IMR-90 (cell line): ENCODE results near the gene GRSF1. TPM values are rescaled to one million over a fixed set of nuclear protein-coding genes. Genes with fewer than 3 reads are reported as not detected.
A peak's percentile ranks its signal among the peaks of the same experiment; 100 is the strongest.

Experiments
- ATAC-seq: fragments of 200-7000 bp; cut with Tn5 transposase; 2 replicates; pipeline ENCODE4 v1.9.1; 2020; ENCODE audit warnings: low read depth, mild to moderate bottlenecking, moderate library complexity
- BruUV-seq: library from RNA; stranded (reverse); fragments of 400-500 nt; replicated peaks from 2 replicates; lab custom pipeline; 2021; lab: Mats Ljungman, UMichigan
- CTCF ChIA-PET: fragments of 300-600 bp; formaldehyde crosslinking; extraction: SDS; loops from one replicate; lab custom pipeline; 2021; ENCODE audit warnings: antibody characterized with exemption; lab: Yijun Ruan, JAX
- POLR2A ChIA-PET: fragments of 300-600 bp; sonication (Branson Sonifier 250); formaldehyde crosslinking; loops from one replicate; lab custom pipeline; 2022; ENCODE audit warnings: antibody characterized with exemption; ENCODE audit not compliant: unreplicated experiment; lab: Charles Lee
- DNase-seq: peaks from one replicate; pipeline ENCODE4 v3.0.0; 2013
- H2AFZ ChIP-seq: replicated peaks from 2 replicates; pipeline ENCODE3; 2013; ENCODE audit warnings: low read length, mild to moderate bottlenecking; ENCODE audit not compliant: poor library complexity
- H2AK5ac ChIP-seq: 2 replicates; pipeline ENCODE4 v1.6.1; 2013; ENCODE audit warnings: low read depth, low read length, inconsistent platforms
- H2AK9ac ChIP-seq: replicated peaks from 2 replicates; pipeline ENCODE3; 2013; ENCODE audit warnings: mild to moderate bottlenecking, low read depth, low read length, moderate library complexity; ENCODE audit not compliant: poor library complexity
- H2BK120ac ChIP-seq: 2 replicates; pipeline ENCODE4 v1.6.1; 2013; ENCODE audit warnings: low read depth, low read length, inconsistent platforms
- H2BK15ac ChIP-seq: 3 replicates; pipeline ENCODE4 v1.6.1; 2013; ENCODE audit warnings: low read depth, low read length, inconsistent platforms
- H2BK20ac ChIP-seq: 2 replicates; pipeline ENCODE4 v1.6.1; 2013; ENCODE audit warnings: low read depth, mild to moderate bottlenecking, inconsistent platforms, low read length, moderate library complexity
- H2BK5ac ChIP-seq: 2 replicates; pipeline ENCODE4 v1.6.1; 2013; ENCODE audit warnings: mild to moderate bottlenecking, low read depth, low read length, inconsistent platforms; ENCODE audit not compliant: poor library complexity, severe bottlenecking
- H3K14ac ChIP-seq: replicated peaks from 2 replicates; pipeline ENCODE4 v1.6.1; 2013; ENCODE audit warnings: low read depth, low read length, inconsistent platforms
- H3K18ac ChIP-seq: 2 replicates; pipeline ENCODE4 v1.6.1; 2013; ENCODE audit warnings: low read depth, low read length, control low read depth
- H3K23ac ChIP-seq: 2 replicates; pipeline ENCODE4 v1.6.1; 2013; ENCODE audit warnings: low read depth, low read length, inconsistent platforms
- H3K27ac ChIP-seq: 2 replicates; pipeline ENCODE4 v1.5.1; 2013; ENCODE audit warnings: mild to moderate bottlenecking, control low read depth, low read length; ENCODE audit not compliant: insufficient read depth
- H3K27me3 ChIP-seq: 2 replicates; pipeline ENCODE4 v1.6.1; 2013; ENCODE audit warnings: low read length; ENCODE audit not compliant: control insufficient read depth, insufficient read depth
- H3K36me3 ChIP-seq: 2 replicates; pipeline ENCODE4 v1.6.1; 2013; ENCODE audit warnings: low read length, mixed read lengths; ENCODE audit not compliant: control insufficient read depth, insufficient read depth
- H3K4ac ChIP-seq: 2 replicates; pipeline ENCODE4 v1.6.1; 2013; ENCODE audit warnings: low read depth, low read length, inconsistent platforms
- H3K4me1 ChIP-seq: 2 replicates; pipeline ENCODE4 v1.6.1; 2013; ENCODE audit warnings: low read length, mixed read lengths; ENCODE audit not compliant: control insufficient read depth, insufficient read depth
- H3K4me2 ChIP-seq: 2 replicates; pipeline ENCODE4 v1.6.1; 2013; ENCODE audit warnings: low read depth, mild to moderate bottlenecking, control low read depth, low read length, moderate library complexity
- H3K4me3 ChIP-seq: 2 replicates; pipeline ENCODE4 v1.5.1; 2013; ENCODE audit warnings: low read depth, mild to moderate bottlenecking, control low read depth, low read length, moderate library complexity; ENCODE audit not compliant: insufficient read depth
- H3K56ac ChIP-seq: 2 replicates; pipeline ENCODE4 v1.6.1; 2013; ENCODE audit warnings: low read length, inconsistent platforms; ENCODE audit not compliant: insufficient read depth; ENCODE audit errors: extremely low read depth
- H3K79me1 ChIP-seq, 2 experiments: 2 replicates each; pipeline ENCODE4 v1.6.1; 2013; ENCODE audit warnings: low read length in 2 of 2, inconsistent platforms in 1 of 2, low read depth in 1 of 2
- H3K9ac ChIP-seq: 2 replicates; pipeline ENCODE4 v1.6.1; 2013; ENCODE audit warnings: low read depth, low read length, control low read depth
- H3K9me1 ChIP-seq: 2 replicates; pipeline ENCODE4 v1.6.1; 2013; ENCODE audit warnings: low read length, inconsistent platforms; ENCODE audit not compliant: insufficient read depth
- H3K9me3 ChIP-seq: 2 replicates; pipeline ENCODE4 v1.6.1; 2013; ENCODE audit warnings: low read length; ENCODE audit not compliant: control insufficient read depth, insufficient read depth
- H4K20me1 ChIP-seq: 2 replicates; pipeline ENCODE4 v1.6.1; 2013; ENCODE audit warnings: low read length, inconsistent platforms; ENCODE audit not compliant: insufficient read depth
- H4K5ac ChIP-seq: 2 replicates; pipeline ENCODE4 v1.6.1; 2013; ENCODE audit warnings: mild to moderate bottlenecking, low read depth, low read length, control low read depth
- H4K8ac ChIP-seq, 2 experiments: 2 replicates each; pipeline ENCODE4 v1.6.1; 2013; ENCODE audit warnings: low read depth in 2 of 2, low read length in 2 of 2, control low read depth in 1 of 2, inconsistent platforms in 1 of 2
- H4K91ac ChIP-seq: 2 replicates; pipeline ENCODE4 v1.6.1; 2013; ENCODE audit warnings: low read depth, low read length, inconsistent platforms; ENCODE audit not compliant: insufficient read depth
- BHLHE40 ChIP-seq: fragments of 150-350 bp; IDR thresholded peaks from 2 replicates; pipeline ENCODE4 v1.6.1; 2016; ENCODE audit warnings: mild to moderate bottlenecking, low read depth, low read length
- CEBPB ChIP-seq: IDR thresholded peaks from 2 replicates; pipeline ENCODE4 v1.6.1; 2012; ENCODE audit warnings: low read depth, low read length, improper control_type of control experiment
- CHD1 ChIP-seq: IDR thresholded peaks from 2 replicates; pipeline ENCODE4 v1.6.1; 2012; ENCODE audit warnings: low read depth, low read length, improper control_type of control experiment
- FOS ChIP-seq: fragments of 150-350 bp; IDR thresholded peaks from 2 replicates; pipeline ENCODE4 v1.6.1; 2016; ENCODE audit warnings: low read depth, low read length
- MAFK ChIP-seq: IDR thresholded peaks from 2 replicates; pipeline ENCODE4 v1.6.1; 2012; ENCODE audit warnings: low read depth, low read length, improper control_type of control experiment
- MXI1 ChIP-seq: IDR thresholded peaks from 2 replicates; pipeline ENCODE4 v1.6.1; 2012; ENCODE audit warnings: low read depth, mild to moderate bottlenecking, low read length, moderate library complexity, borderline replicate concordance
- NFE2L2 ChIP-seq: fragments of 150-350 bp; IDR thresholded peaks from 2 replicates; pipeline ENCODE4 v1.6.1; 2016; ENCODE audit warnings: low read depth, mild to moderate bottlenecking, low read length
- POLR2A ChIP-seq: IDR thresholded peaks from 2 replicates; pipeline ENCODE4 v1.6.1; 2012; ENCODE audit warnings: mild to moderate bottlenecking, low read depth, low read length
- RAD21 ChIP-seq: IDR thresholded peaks from 2 replicates; pipeline ENCODE4 v1.6.1; 2012; ENCODE audit warnings: low read length, improper control_type of control experiment
- RCOR1 ChIP-seq: IDR thresholded peaks from 2 replicates; pipeline ENCODE4 v1.6.1; 2012; ENCODE audit warnings: mild to moderate bottlenecking, low read length, improper control_type of control experiment; ENCODE audit not compliant: insufficient replicate concordance
- SMC3 ChIP-seq: fragments of 150-350 bp; IDR thresholded peaks from 2 replicates; pipeline ENCODE4 v1.6.1; 2016; ENCODE audit warnings: low read depth, mild to moderate bottlenecking, antibody characterized with exemption, low read length, moderate library complexity
- WGBS, 2 experiments: methylation state at CpG; one replicate each; pipeline versions ENCODE4 v1.1.5 to v1.1.7; 2013; ENCODE audit warnings: missing lambda C conversion rate in 2 of 2; ENCODE audit not compliant: insufficient read length in 1 of 2; ENCODE audit errors: extremely low coverage in 2 of 2; 5-methylcytosine and 5-hydroxymethylcytosine counted together
- dilution Hi-C: fragments of 300-500 bp; cut with HindIII; formaldehyde crosslinking; loops from one replicate; pipeline ENCODE4 v1.14.3; 2018; ENCODE audit warnings: low sequenced_read_pairs; ENCODE audit not compliant: unreplicated experiment
- in situ Hi-C: fragments of 300-500 bp; cut with MboI; formaldehyde crosslinking; loops from 3 replicates; pipeline ENCODE4 v1.14.3; 2019; ENCODE audit warnings: low sequenced_read_pairs, inconsistent platforms, mixed read lengths
- intact Hi-C: fragments of 100-400 bp; cut with micrococcal nuclease; formaldehyde crosslinking; loops from 2 replicates; pipeline ENCODE4 v1.10.0; 2022
- polyA plus RNA-seq, 3 experiments: library from polyadenylated mRNA; depleted of rRNA; stranded (reverse); fragments of >200 nt; gene quantifications; 2 replicates each; pipeline ENCODE4 v1.2.3, GENCODE V29; 2012; ENCODE audit warnings: low replicate concordance in 1 of 3
- total RNA-seq: library from RNA; depleted of rRNA; stranded (reverse); fragments of >200 nt; gene quantifications from 2 replicates; pipeline ENCODE4 v1.2.3, GENCODE V29; 2012
- TF ChIP-seq, protein P1 (sequence below): fragments of 150-350 bp; IDR thresholded peaks from 2 replicates; pipeline ENCODE4 v1.6.1; 2017; ENCODE audit warnings: mild to moderate bottlenecking, antibody characterized with exemption, low read length, low read depth
- TF ChIP-seq, protein P2 (sequence below): conservative IDR thresholded peaks from 2 replicates; pipeline ENCODE4 v1.5.1; 2012; ENCODE audit warnings: mild to moderate bottlenecking, low read depth, low read length, improper control_type of control experiment

Gene GRSF1
- total and polyA plus RNA-seq, 2 of the 4 experiments (the other 2 are of a cell fraction), result 67.7 to 71.5 TPM

DNA sequence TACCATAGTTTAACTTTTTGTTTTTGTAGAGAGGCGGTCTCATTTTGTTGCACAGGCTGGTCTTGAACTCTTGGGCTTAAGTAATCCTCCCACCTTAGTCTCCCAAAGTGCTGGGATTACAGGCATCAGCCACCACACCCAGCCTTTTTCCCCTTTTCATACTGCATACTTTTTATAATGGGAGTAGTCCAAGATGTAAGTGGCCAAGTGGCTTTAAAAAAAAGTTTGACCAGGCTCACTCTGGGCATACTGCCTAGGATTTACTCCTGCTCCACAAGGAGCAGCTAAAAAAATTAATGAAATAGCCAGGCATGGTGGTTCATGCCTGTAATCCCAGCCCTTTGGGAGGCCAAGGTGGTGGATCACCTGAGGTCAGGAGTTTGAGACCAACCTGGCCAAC lies 6.0 kb downstream of the GRSF1 start:
- CTCF ChIA-PET, result no interaction called here

More for the DNA sequence above, 6.0 kb downstream of the GRSF1 start:
- Histone ChIP-seq H3K27ac (no peak overlapping the region), H4K20me1 (peaks cover 41% of the 10 kb centered on the region), H2AFZ (no peak overlapping the region), H3K9me3 (no peaks in the 10 kb centered on the region), H4K5ac (no peak overlapping the region), H4K8ac (no peak overlapping the region), H2BK20ac (no peak overlapping the region), H3K27me3 (no peaks in the 10 kb centered on the region), H3K14ac (no peak overlapping the region), H3K79me1 (peaks cover 21 to 42% of the 10 kb centered on the region in 2 experiments), H3K4me2 (no peak overlapping the region), H3K4ac (no peak overlapping the region), H3K18ac (no peak overlapping the region), H3K56ac (no peak overlapping the region), H3K9ac (no peak overlapping the region), H2BK120ac (no peak overlapping the region), H3K4me1 (peaks cover 8% of the 10 kb centered on the region), H3K9me1 (peaks cover 12% of the 10 kb centered on the region), H2AK9ac (no peak overlapping the region), H3K36me3 (peaks cover 36% of the 10 kb centered on the region), H3K4me3 (no peak overlapping the region), H2BK15ac (no peak overlapping the region), H4K91ac (no peak overlapping the region), H2BK5ac (no peak overlapping the region), H2AK5ac (no peak overlapping the region), H3K23ac (no peak overlapping the region)
- no TSS peak for BruUV-seq
- TF ChIP-seq BHLHE40, result no peak
- TF ChIP-seq FOS, result no peak
- no peak for TF ChIP-seq RCOR1
- no peak for TF ChIP-seq RAD21
- no peak for TF ChIP-seq CHD1
- no peak for TF ChIP-seq CEBPB
- TF ChIP-seq, protein P1, sequence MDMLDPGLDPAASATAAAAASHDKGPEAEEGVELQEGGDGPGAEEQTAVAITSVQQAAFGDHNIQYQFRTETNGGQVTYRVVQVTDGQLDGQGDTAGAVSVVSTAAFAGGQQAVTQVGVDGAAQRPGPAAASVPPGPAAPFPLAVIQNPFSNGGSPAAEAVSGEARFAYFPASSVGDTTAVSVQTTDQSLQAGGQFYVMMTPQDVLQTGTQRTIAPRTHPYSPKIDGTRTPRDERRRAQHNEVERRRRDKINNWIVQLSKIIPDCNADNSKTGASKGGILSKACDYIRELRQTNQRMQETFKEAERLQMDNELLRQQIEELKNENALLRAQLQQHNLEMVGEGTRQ, result no peak
- no peak for TF ChIP-seq SMC3
- TF ChIP-seq POLR2A, result no peak
- no peak for TF ChIP-seq MAFK
- TF ChIP-seq NFE2L2, result no peak
- TF ChIP-seq, protein P2, sequence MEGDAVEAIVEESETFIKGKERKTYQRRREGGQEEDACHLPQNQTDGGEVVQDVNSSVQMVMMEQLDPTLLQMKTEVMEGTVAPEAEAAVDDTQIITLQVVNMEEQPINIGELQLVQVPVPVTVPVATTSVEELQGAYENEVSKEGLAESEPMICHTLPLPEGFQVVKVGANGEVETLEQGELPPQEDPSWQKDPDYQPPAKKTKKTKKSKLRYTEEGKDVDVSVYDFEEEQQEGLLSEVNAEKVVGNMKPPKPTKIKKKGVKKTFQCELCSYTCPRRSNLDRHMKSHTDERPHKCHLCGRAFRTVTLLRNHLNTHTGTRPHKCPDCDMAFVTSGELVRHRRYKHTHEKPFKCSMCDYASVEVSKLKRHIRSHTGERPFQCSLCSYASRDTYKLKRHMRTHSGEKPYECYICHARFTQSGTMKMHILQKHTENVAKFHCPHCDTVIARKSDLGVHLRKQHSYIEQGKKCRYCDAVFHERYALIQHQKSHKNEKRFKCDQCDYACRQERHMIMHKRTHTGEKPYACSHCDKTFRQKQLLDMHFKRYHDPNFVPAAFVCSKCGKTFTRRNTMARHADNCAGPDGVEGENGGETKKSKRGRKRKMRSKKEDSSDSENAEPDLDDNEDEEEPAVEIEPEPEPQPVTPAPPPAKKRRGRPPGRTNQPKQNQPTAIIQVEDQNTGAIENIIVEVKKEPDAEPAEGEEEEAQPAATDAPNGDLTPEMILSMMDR, result no peak
- TF ChIP-seq MXI1, result no peak
- DNase-seq (peak; percentile 16), ATAC-seq (no peak; the same call in 1 of the 2 replicates)
- POLR2A ChIA-PET, result no interaction called here
- dilution Hi-C loops (no loop called here), intact Hi-C loops (no loop called here), in situ Hi-C loops (loop anchor here (10.0 kb wide), 1 partner anchor 161 kb away; the partner anchor contains the start of gene DCK)
- no CpG with 5 or more reads among the region's 1 CpG for WGBS, 2 experiments
